GM10847 (cell line): ENCODE measurements around the gene PCK1.

Experiments
- POLR2A ChIP-seq: IDR thresholded peaks from 2 replicates; pipeline ENCODE4 v1.6.1; 2011; ENCODE audit not compliant: insufficient read length; ENCODE audit errors: extremely low read depth

Gene PCK1

GRCh38 chr20:57610261-57610952 is 49.5 kb downstream of the PCK1 start:
- no peak for TF ChIP-seq POLR2A

DNA sequence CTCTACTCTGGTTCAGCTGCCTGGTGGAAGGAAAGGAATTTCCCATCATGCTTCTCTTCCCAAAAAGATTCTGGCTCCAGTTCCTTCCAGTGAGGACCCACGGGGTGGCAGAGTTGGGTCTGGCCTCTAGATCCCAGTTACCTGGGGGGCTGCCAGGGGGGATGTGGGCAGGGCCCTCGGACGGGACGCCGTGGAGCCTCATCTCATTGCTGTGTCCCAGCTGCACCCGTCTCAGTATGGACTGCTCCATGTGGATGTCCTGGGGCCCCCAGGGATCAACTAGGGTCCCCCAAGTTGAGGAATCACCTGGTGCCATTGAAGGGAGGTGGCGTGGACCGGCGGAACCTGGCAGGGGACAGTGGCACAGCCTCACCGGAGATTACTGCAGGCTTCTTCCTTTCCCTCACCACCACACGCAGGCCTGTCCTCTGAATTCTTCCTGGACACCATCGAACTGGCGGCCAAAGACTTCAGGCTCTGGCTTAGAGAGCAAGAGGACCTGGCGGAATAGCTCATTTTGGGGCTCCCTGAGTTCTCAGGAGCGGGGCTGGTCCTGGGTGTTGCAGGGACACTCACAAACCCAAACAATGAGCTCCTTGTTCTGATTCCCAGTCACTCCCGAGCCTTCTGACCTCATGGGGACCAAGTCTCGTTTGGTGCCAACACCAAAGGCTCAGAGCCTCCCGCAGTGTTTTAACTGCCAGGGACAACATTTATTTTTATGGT is 50.8 kb downstream of the PCK1 start:
- no peak for TF ChIP-seq POLR2A

GRCh38 chr20:57612436-57612835 is 51.5 kb downstream of the PCK1 start:
- TF ChIP-seq POLR2A: no peak

DNA sequence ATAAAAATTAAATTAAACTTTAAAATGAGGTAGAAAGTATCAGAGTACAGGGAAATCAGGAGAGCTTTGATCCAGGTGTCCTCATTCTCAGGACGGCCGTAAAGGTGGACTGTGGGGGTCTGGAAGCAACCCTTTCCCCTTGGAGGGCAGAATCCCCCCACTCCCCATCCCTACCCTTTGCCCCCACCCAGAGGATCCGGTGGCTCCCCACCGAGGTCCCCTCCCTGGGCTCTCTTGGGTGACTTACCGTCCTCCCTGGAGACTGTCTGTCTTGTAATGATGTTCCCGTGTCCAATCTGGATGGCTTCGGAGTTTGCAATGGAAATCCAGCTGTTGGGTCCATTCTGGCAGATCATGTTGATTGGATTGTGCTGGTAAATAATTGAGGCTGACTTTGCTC is 52.0 kb downstream of the PCK1 start:
- TF ChIP-seq POLR2A: no peak

DNA sequence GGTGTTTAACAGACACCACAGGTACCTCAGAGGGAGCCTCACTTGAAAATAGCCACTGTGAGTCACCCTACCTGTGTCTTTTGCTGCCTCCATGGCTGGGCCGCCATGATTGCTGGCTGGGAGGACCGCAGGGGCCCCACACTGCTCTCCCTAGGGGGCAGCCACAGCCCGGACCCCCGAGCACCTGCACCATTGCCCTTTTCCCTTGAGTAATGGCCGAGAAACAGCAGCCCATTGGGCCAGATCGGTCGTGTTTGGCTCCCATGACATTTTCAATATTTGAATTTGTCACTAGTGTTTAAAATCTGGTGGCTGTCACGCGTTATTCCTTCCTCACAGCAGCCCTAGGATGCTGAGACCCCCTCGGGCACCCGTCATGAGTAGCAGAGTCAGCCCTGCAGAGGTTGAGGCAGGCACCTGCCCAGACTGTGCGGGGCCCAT is 52.6 kb downstream of the PCK1 start:
- no peak for TF ChIP-seq POLR2A

DNA sequence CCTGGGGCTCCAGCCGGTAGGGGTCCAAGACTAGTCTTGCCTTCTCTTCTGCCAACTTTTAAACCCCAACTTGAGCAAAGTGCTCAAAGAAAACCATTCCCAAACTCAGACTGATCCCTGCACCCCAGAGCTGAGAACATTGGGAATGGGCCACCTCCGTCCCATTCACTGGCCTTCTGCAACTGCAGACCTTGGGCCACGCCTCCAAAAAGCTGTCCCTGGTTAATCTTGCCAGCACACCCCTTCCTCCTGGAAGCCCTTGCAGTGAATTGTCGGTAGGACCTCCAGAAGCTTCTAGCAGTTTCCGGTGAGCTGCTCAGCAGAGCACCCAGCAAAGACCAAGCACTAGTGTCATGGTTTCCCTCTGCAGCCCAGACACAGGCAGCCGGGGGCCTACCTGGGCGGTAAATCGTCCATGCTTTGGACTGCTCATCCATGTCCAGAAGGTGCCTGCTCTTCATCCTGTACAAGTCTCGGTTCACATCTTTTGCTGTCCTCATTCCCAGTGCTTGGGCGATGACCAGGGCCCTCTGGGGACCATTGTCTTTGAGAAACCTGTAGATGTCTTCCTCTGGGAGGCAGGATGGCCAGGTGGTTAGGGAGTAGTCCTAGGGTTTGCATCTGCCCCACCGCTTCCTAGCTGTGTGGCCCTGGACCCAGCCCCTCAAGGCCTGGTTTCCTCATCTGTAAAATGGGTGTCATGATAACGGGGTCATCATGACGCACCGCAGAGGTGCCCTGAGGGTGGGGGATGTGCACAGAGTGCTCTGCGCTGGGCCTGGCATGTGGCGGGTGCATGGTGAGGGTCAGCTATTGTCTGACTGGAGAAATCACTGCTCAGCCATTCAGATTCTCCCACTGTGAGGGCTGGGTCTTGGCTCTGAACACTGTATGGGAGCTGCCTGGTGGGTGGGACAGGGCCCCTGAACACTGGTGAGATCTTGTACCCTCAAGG is 53.9 kb downstream of the PCK1 start:
- no peak for TF ChIP-seq POLR2A

- TF ChIP-seq POLR2A: no peak
Measured at GRCh38 chr20:57615445-57615811, 54.5 kb downstream of the PCK1 start.

GRCh38 chr20:57616143-57616951 is 55.4 kb downstream of the PCK1 start:
- no peak for TF ChIP-seq POLR2A

GRCh38 chr20:57617079-57617795 is 56.3 kb downstream of the PCK1 start:
- TF ChIP-seq POLR2A: no peak
